GM18520 (cell line): ENCODE measurements around the gene RGS10.
"Not testable (repeated sequence)": the region's sequence is repeated elsewhere in the genome, so short reads cannot be mapped to it uniquely, and the experiment has no call there.

Source experiments
- ATAC-seq: cut with Tn5 transposase; IDR thresholded peaks from one replicate; pipeline ENCODE4 v1.9.1; 2021; ENCODE audit not compliant: unreplicated experiment

The RGS10 gene

GRCh38 chr10:119542357-119542987 is at the start of gene RGS10:
RGS10 (minus strand) TSS chr10:119542719; CDS start chr10:119542638, 81 bp downstream.
- peak; percentile 45 for ATAC-seq

- ATAC-seq: no peak
Observed at GRCh38 chr10:119588071-119588470, 45.6 kb upstream of the RGS10 start.

DNA sequence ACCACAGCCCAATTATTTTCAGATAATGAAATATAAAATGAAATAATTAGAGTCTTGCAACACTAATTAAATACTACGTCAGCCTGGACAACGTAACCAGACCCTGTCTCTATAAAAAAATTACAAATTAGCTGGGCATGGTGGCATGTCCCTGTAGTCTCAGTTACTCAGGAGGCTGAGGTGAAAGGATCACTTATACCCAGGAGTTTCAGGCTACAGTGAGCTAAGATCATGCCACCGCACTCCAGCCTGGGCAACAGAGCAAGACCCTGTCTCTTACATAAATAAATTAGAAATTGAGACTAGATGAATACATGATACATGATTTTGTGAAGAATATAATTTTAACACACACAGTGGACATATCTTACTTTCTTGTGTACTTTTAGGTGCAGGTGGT is 35.8 kb upstream of the RGS10 start:
- ATAC-seq: no peak

GRCh38 chr10:119575991-119576390 is 33.5 kb upstream of the RGS10 start:
- ATAC-seq: no peak

DNA sequence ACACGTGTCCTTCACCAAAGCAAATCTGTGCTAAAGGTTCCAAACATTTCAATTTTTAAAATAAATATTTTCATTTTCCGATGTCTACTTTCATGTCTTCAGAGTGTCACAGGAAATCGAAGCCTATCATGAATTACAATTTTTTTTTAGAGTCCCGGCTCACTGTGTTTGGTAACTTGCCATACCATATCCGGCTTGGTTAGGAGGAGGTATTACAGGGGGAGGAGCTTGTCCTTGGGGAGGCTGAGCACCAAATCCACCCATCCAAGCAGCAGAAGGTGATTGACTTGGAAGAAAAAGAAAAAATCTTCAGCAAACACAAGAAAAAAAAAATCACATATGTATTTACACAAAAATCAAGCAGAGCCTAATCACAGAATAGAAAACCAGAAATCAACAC is 33.0 kb upstream of the RGS10 start:
- no peak for ATAC-seq

DNA sequence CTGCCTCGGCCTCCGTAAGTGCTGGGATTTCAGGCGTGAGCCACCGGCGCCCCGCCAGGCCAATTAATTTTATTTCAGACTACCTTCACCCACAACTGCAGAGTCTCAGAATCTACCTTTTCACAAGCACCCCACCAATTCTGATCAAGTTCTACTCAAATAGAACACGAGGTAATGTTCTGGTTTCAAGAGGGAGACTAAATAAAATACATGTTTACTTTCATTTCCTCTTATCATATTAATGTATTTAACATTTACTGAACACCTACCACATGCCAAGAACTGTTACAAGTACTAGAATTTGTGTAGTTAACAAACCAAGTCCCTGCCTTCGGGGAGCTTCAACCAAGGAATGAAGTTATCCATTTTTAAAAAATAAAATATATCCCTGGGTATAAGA is 25.5 kb upstream of the RGS10 start:
- ATAC-seq: no peak

DNA sequence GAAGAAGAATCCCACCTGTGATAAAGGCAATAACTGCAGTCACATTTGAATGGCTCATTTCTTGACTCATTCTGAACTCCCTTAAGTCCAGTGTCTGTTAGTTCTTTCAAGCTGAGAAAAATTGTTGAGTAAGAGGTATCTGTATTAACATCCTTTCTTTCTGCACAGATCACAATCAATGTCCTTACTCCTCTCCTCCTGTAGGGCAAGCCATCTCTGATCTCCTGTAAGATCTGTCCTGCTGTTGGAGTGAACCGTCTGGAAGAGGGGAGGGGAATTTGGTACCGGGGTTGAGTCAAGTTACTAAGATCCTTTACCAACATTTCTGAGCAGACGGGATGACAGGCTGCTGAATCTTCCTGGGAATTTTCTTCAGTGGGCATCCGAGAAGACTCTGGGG is 19.6 kb upstream of the RGS10 start:
- ATAC-seq: no peak

GRCh38 chr10:119559511-119559910 is 17.0 kb upstream of the RGS10 start:
- not testable (repeated sequence) for ATAC-seq

- not testable (repeated sequence) for ATAC-seq
Observed at GRCh38 chr10:119556081-119556480, 13.6 kb upstream of the RGS10 start.

DNA sequence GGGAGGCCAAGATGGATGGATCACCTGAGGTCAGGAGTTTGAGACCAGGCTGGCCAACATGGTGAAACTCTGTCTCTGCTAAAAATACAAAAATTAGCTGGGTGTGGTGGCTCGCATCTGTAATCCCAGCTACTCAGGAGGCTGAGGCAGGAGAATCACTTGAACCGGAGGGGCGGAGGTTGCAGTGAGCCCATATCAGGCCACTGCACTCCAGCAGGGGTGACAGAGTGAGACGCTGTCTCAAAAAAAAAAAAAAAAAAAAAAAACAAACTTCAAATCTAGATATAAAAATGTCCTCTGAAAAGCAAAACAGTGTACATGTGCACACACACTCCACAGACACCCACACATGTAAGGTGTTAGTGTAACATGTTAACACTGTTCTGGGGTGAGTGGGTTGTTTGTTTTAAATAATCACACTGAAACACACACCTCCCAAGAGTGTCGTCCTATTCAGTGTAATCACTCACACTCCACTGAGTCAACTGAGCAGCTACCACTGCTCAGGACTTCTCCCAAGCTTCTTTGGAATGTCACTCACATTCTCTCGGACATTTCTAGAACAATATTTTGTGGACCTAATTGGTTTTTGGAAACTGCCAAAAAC is 12.8 kb upstream of the RGS10 start:
- ATAC-seq: no peak

DNA sequence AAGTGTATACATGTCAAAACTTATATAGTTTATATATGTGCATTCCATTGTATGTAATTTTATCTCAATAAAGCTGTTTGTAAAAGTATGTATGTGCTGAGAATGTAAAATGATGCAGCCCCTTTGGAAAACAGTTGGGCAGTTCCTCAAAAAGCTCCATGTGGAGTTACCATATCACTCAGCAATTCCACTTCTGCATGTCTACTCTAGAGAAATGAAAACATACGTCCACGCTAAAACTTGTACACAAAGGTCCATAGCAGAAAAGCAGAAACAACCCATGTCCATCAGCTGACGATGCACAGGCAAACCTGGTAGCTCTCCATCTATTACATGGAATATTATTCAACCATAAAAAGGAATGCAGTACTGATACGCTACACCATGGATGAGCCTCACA is 8.3 kb upstream of the RGS10 start:
- ATAC-seq: no peak

- ATAC-seq: no peak
Observed at GRCh38 chr10:119549247-119549999, 6.9 kb upstream of the RGS10 start.

DNA sequence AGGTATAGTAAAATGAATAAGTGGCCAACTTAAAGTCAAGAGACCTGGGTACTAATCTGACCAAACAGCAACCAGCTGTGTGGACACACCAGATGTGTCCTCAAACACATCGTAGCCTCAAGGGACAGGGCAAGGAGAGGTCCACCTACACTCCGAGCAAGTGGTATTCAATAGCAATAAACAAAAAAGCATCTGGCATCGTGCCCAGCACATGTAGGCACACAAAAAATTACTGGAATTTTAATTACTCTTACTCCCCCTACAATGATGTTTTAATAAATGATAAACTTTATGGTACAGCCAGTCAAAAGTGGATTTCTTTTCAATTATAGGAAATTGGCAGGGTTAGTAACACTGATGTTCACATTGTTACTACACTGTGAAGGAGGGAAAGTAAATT is 3.5 kb upstream of the RGS10 start:
- ATAC-seq: no peak

DNA sequence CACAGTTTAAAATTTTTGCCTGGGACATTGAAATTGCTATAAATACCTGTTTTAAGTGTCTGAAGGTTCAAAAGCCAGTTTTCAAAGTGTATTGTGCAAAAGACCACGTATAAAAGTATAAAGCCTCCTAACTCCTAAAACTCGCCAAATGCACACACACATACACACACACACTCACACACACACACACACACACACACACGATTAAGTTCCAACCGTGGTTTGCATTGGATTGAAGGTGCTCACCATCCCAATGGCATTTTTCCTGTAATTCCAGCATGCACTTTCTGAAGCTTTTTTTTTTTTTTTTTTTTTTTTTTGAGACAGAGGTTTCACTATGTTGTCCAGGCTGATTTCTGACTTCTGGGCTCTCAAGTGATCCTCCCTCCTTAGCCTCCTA is 2.8 kb upstream of the RGS10 start:
- no peak for ATAC-seq

DNA sequence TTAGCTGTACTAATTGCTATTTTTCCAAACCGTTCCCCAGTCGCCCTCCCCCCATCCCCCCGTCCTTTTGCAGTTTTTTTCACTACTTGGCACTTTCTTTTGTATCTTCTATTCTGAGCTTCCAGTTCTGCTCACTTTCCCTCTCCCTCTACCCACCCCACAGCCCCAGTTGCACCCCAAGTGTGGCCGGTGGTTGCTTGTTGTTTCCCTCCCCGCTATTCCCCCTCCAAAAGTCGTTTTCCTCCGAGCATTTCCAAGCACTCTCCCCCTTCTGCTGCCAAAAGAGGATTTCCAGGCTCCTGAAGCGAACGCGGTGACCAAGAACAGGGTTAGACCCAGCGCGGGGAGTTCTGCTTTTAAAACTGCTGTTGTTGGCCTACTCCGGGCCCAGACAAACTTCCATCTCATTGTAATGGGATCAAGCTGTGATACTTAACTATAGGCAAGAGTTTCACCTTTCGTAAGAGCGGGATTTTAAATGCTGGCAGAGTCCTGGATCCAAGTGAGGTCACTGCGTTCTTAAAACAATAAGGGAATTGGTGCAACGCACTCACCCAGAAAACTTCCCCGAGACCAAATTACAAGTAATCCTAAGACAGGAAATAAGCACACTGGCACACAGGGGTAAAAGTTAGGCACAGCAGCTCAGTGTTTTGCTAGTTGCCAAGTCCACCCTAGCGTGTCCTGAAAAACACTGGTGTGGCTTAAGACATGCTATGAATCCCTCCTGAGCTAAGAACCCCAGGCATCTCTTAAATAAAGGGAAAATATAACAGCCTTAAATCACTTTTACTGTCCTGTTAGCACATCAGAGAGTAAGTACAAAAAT is 1.5 kb upstream of the RGS10 start:
- no peak for ATAC-seq

GRCh38 chr10:119542988-119543813 is 682 bp upstream of the RGS10 start:
- ATAC-seq: peak; percentile 25

- peak; percentile 8 for ATAC-seq
Observed at GRCh38 chr10:119541459-119542356, 811 bp downstream of the RGS10 start.

DNA sequence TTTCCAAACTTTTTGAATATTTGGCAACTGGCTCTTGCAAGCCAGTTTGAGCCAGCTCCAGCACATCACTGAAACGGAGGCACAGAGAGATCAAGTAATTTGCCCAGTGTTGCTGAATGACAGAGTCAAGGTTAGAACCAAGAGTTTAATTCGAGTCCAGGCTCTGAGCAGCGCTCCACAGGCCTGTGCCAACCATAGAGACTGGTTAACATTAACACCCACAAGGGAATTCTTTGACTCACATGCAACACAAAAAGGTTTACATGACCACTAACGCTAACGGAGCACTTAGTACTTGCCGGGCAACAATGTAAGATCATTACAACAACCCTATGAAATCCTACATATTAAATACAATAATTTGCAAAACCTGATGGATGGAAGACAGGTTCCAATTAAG is 1.5 kb downstream of the RGS10 start:
- ATAC-seq: no peak

GRCh38 chr10:119540038-119540437 is 2.5 kb downstream of the RGS10 start:
- ATAC-seq: no peak
